GM21717 (cell line): Measurements from ENCODE around the gene C19orf44.
"Not testable (repeated sequence)": the region's sequence is repeated elsewhere in the genome, so short reads cannot be mapped to it uniquely, and the experiment has no call there.

Experiments used
- ATAC-seq: cut with Tn5 transposase; IDR thresholded peaks from one replicate; pipeline ENCODE4 v1.9.1; 2021; ENCODE audit warnings: mild to moderate bottlenecking, moderate library complexity; ENCODE audit not compliant: unreplicated experiment

Gene C19orf44

DNA sequence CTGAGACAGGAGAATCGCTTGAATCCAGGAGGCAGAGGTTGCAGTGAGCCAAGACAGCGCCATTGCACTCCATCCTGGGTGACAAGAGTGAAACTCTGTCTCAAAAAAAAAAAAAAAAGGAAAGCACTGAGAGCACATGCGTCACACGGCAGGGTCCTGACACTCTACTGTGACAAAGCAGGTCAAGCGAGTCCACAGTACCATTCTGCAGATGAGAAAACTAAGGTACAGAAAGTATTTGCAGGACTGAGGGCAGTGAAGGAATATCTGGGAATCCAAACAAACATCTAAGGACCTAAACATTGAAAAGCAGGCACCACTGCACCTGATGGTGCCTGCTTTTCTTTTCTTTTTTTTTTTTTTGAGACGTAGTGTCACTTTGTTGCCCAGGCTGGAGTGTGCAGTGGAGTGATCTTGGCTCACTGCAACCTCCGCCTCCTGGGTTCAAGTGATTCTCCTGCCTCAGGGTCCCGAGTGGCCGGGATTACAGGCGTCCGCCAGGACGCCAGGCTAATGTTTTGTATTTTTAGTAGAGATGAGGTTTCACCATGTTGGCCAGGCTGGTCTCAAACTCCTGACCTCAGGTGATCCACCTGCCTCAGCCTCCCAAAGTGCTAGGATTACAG, 29.3 kb upstream of the C19orf44 start:
- ATAC-seq = not testable (repeated sequence)

DNA sequence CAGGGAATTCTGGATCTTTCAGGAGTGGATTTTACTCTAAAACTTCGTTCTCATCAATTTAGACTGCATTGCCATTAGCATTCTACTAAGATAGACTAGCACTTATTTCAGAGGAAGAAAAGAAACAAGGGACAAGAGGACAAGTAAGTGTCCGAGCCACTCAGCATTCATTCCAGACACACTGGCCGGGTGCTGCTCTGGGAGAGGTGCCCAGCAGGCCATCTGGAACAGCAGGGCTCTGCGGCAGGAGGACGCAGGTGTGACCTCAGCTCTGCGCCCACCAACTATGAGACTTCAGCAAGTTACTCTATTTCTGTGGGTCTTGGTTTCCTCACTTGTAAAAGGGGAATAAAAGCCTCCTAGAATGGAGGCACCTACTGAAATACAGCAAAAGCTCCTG, 28.6 kb upstream of the C19orf44 start:
- ATAC-seq = no peak

DNA sequence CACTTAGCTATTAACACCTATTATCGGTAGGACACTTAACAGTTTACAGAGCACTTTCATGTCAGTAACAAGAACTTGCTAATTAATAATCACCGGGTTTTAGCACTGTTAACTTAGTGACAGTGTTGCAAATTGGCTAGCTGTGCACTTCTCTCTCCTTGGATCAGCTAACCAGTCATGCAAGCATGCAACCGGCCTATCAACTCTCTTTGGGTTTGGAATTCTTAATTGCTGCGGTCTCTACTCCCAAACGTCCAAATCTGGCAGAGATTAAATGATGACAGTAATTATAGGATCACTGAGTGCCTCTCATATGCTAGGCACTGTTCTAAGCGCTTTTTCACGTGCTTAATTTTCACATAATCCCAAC, 25.7 kb upstream of the C19orf44 start:
- ATAC-seq = no peak

DNA sequence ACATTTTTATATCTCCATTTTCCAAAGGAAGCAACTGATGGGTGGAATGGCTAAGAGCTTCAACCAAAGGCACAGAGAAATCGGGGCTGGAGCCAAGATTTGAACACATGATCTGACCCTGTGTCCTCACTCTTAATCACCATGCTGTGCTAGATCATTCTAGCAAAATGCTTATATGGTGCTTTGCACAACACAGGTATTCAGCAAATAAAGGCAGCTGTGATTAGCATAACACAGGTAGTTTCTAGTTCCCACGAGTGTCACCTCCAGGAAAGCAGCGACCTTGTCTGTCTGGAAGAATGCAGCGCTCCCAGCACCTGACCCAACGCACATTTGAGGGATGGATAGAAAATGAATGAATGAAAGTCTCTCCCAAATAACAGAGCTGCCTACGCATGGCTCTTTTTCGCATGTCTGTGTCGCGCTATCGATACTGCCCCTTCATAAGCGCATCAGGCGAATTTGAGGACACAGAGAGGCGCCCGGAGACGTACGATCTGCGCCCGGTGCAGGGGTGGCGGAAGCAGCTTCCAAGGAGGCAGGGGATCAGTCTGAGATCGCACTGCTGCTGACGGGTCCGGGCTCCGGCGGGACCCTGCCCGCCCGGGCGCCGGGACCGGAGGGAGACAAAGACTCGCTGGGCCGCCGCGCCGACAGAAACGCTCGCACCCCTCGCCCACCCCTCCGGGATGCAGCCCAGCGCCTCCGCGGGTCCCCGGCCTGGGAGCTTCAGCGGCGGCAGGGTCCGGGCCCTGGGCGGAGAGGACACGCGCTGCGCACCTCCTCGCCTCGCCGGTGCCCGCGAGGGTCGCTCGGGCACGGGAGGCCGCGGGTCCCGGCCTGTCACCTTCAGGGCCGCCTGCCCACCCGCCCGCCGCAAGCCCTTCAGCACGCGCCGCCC, 25.0 kb upstream of the C19orf44 start:
- peak; percentile 35 for ATAC-seq

DNA sequence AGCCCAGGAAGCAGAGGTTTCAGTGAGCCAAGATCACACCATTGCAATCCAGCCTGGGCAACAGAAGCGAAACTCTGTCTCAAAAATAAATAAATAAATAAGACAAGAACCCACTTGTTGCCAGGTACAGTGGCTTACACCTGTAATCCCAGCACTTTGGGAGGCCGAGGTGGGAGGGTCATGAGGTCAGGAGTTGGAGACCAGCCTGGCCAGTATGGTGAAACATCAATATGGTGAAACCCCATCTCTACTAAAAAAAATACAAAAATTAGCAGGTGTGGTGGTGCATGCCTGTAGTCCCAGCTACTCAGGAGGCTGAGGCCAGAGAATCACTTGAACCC, 23.7 kb upstream of the C19orf44 start:
- not testable (repeated sequence) for ATAC-seq

DNA sequence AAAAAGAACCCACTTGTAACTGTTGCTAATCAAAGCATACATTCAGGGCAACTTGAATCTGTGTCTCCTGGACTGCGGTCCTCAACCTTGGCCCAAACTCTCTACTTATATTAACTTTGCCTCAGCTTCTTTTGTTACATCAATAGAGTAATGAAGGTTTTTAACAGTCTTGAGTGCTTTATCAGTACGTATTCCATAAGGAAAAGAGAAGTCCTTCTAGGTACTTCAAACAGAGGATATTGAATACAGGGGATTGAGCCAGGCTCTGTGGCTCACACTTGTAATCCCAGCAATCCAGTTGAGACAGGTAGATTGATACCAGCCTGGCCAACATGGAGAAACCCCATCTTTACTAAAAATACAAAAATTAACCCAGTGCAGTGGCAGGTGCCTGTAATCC, 23.2 kb upstream of the C19orf44 start:
- ATAC-seq = no peak

DNA sequence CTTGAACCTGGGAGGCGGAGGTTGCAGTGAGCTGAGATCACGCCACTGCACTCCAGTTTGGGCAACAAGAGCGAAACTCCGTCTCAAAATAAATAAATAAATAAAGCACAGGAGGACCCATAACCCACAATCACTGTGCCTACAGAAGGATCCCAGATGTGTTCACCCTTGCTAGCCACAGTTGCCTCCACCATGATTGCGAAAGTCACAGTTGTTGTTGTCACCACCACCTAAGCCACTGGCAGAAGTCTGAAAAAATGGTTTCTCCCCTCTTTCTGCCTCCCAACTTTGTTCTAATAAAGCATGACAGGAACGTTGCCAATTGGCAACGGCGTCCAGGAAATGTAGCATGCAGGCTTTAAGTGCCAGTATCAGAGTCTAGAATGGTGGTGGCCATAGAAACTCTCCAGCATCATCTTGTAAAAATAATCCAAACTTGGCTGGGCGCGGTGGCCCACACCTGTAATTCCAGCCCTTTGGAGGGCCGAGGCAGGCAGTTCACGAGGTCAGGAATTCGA, 22.3 kb upstream of the C19orf44 start:
- no peak for ATAC-seq

DNA sequence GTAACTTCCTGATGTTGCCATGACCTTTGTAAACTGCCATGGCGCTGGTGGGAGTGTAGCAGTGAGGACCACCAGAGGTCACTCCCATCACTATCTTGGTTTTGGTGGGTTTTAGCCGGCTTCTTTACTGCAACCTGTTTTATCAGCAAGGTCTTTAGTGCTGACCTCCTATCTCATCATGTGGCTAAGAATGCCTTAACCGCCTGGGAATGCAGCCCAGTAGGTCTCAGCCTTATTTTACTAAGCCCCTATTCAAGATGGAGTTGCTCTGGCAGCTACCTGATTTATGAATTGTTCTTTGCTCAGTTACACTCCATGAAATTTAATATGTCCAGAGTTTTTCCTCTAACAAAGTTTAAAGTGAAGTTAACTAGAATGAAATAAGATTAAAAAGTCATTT, 19.8 kb upstream of the C19orf44 start:
- ATAC-seq = no peak

DNA sequence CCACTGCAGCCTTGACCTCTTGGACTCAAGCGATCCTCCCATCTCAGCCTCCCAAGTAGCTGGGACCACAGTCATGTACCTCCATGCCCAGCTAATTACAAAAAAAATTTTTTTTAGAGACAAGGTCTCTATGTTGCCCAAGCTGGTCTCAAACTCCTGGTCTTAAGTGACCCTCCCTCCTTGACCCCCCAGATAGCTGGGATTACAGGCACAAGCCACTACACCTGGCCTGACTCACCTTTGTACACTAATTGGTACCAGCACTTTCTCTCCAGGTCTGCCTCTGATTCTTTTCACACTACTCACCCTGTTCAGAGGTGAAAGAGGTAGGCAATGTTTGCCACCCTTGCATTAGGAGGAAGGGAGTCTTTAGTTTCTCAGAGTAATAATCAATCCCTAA, 18.9 kb upstream of the C19orf44 start:
- ATAC-seq = no peak

DNA sequence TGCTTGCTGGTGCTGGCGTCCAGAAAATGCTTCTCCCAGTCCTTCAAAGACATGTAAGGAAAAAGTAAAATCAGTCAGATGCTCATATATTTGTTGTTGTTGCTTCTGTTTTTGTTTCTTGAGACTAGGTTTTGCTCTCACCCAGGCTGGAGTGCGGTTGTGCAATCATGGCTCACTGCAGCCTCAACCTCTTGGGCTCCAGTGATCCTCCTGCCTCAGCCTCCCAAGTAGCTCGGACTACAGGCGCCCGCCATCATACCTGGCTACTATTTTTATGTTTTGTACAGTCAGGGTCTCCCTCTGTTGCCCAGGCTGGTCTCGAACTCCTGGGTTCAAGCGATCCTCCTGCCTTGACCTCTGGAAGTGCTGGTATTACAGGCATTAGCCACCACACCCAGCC, 13.4 kb upstream of the C19orf44 start:
- no peak for ATAC-seq

DNA sequence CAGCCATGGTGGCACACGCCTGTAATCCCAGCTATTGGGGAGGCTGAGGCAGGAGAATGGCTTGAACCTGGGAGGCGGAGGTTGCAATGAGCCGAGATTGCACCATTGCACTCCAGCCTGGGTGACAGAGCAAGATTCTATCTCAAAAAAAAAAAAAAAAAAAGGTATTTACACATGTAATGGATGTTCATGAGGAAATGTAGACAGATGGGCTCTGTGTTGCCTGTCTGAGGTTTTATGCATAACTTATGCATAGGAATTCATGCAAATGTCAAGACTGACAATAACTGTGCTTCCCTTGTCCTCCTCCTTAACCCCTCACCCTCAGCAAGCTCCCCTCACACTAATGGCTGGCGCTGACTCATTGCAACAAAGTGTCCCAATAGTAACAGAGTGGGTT, 9.7 kb upstream of the C19orf44 start:
- not testable (repeated sequence) for ATAC-seq

DNA sequence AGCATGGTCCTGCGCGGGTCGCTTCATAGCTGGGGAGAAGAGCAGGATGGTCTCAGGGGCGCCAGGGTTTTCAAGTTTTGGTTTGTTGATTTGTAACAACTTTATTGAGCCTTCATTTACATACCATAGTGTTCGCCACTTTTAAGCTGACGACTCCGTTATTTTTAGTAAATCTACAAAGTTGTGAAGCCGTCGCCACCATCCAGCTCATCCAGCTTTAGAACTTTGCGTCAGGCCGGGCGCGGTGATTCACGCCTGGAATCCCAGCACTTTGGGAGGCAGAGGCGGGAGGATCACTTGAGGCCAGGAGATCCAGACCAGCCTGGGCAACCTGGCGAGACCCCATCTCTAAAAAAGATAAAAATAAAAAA, 404 bp downstream of the C19orf44 start:
- no peak for ATAC-seq

DNA sequence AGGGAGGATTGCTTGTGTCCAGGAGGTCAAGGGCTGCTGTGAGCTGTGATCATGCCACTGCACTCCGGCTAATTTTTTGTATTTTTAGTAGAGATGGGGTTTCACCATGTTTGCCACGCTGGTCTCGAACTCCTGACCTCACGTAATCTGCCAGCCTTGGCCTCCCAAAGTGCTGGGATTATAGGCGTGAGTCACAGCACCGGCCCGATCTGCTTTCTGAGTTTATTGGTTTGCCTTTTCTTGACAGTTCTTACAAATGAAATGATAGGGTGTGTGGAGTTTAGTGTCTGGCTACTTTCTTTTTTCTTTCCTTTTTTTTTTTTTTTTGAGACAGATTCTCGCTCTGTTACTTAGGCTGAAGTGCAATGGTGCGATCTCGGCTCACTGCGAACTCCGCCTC, 848 bp downstream of the C19orf44 start:
- no peak for ATAC-seq

DNA sequence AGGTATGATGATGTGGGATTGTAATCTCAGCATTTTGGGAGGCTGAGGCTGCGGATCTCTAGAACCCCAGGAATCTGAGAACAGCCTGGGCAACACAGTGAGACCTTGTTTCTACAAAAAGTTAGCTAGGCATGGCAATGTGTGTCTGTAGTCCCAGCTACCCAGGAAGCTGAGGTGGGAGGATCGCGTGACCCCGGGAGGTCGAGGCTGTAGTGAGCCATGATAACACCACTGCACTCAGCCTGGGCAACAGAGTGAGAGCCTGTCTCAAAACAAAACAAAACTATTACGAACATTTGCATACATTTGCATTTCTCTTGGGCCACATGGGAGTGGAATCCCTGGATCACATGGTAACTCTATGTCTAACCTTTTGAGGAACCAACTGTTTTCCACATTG, 1.6 kb downstream of the C19orf44 start:
- ATAC-seq = no peak

DNA sequence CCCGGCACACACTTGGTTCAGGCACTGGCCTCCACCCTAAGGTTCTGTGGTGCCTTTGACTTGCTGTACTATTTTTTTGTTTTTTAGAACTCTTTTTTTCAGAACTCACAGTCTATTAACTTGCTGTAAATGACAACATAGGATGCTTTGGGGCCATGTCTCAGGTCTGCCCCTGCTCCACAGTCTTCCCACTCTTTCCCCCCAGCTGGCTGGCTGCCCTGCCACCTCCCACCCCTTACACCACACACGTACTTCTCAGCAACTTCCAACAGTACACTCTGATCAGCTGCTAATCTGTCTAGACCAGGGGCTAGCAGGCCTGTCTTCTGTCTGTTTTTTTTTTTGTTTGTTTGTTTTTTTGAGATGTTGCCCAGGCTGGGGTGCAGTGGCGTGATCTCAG, 8.1 kb downstream of the C19orf44 start:
- no peak for ATAC-seq

DNA sequence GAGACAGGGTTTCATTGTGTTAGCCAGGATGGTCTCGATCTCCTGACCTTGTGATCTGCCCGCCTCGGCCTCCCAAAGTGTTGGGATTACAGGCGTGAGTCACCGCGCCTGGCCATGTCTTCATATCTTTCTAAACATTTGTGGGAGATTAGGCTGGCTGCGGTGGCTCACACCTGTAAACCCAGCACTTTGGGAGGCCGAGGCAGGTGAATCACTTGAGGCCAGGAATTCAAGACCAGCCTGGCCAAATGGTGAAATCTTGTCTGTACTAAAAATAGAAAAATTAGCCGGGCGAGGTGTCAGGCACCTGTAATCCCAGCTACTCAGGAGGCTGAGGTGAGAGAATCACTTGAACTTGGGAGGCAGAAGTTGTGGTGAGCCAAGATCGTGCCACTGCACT, 10.0 kb downstream of the C19orf44 start:
- ATAC-seq = not testable (repeated sequence)

DNA sequence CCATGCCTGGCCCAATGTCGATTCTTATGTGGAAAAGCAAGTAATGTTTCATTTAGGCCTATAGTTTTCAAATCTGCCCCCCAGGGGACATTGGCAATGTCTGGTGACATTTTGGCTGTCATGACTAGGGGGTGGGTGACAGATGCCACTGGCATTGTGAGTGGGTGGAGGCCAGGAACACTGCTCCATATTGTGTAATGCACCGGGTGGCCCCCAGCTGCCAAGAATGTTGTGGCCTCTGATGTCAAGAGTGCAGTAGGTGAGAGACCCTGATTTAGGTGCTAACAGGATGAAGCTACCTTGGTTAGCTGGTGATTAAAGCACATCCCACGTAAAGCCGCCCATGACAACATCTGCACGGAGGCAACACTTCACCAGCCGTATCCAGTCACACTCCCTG, 10.8 kb downstream of the C19orf44 start:
- ATAC-seq = no peak

DNA sequence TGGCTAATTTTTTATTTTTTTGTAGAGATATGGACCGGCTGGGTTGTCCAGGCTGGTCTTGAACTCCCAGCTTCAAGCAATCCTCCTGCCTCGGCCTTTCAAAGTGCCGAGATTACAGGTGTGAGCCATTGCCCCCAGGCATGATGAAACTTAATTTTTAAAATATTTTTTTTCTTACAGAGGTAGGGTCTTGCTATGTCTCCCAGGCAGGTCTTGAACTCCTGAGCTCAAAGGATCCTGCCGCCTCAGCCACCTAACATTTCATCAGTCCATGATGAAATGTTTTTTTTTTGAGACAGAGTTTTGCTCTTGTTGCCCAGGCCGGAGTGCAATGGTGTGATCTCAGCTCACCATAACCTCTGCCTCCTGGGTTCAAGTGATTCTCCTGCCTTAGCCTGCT, 12.4 kb downstream of the C19orf44 start:
- ATAC-seq = no peak

DNA sequence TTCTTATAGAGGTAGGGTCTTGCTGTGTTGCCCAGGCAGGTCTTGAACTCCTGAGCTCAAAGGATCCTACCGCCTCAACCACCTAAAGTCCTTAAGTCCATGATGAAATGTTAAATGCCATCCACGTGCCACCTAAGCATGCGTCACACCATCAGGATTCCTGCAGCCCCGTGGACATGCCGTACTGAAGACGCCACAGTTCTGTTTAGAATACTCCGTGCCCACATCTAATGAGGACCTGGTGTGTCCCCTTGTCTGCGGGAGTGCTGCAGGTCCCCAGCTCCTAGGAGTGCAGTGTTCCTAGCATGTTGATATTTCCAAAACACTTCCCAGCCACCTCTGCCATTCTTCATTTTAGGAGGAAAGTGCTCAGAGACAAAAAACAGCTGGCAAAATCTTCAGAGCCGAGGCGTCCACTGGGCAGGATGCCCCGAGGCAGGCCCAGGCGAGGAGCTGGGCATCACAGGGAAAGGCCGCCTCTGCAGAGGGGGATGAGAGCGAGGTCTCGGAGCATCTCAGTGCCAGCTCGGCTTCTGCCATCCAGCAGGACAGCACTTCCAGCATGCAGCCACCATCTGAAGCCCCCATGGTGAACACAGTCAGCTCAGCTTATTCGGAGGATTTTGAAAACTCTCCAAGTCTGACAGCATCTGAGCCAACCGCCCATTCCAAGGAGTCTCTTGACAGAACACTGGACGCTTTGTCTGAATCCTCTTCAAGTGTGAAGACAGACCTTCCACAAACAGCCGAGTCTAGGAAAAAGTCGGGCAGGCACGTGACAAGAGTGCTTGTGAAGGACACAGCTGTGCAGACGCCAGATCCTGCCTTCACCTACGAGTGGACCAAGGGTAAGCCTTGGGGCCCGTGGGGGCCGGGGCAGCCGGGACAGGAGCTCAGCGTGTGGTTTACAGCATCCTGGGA, 13.2 kb downstream of the C19orf44 start:
- no peak for ATAC-seq

DNA sequence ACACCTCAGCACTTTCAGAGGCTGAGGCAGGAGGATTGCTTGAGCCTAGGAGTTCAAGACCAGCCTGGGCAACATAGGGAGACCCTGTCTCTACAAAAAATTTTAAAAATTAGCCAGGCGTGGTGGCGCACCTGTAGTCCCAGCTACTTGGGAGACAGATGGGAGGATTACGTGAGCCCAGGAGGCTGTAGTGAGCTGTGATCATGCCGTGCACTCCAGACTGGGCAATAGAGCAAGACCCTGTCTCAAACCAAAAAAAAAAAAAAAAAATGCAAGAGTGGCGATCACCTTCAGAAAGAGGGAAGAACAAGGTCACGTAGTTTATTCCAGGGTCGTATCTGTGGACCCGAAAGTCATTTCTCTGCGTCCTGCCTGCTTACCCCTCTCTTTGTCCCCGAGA, 16.4 kb downstream of the C19orf44 start:
- not testable (repeated sequence) for ATAC-seq

DNA sequence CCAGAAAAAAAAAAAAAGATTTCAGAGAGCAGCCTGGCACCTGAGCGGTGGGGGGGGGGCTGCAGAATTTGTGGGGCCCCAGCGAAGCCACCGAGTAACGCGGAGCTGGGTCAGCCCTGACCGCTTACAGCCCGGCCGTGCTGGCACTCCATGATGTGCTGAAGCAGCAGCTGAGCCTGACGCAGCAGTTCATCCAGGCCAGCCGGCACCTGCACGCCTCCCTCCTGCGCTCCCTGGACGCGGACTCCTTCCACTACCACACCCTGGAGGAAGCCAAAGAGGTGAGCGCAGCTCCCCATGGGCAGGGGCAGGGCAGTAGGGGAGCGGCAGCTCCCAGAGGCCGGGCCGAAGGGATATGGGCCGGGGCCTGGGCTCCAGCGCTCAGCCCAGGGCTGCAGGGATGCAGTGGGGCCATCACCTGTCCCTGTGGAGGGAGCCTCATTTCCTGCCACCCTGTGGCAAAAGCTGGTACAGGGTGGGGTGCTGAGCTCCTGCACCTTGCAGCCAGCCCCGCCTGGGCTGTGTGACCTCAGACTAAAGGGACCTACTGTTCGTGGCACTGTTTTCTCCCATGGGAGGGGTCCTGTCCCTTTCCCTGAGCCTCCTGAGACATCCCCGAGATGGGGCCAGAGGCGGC, 18.3 kb downstream of the C19orf44 start:
- ATAC-seq = no peak
